H9 (cell line): Measurements from ENCODE around the gene ZNF135. TPM values are rescaled to one million over a fixed set of nuclear protein-coding genes. Genes with fewer than 3 reads are reported as not detected.

Source experiments
- DNase-seq: peaks from one replicate; pipeline ENCODE4 v3.0.0-alpha.2; 2017
- H2AFZ ChIP-seq: one replicate; pipeline ENCODE4 v1.6.1; 2013; ENCODE audit warnings: mild to moderate bottlenecking, low read length, control low read depth, moderate library complexity
- H2AK5ac ChIP-seq: 2 replicates; pipeline ENCODE4 v1.6.1; 2013; ENCODE audit warnings: low read length, control low read depth, mixed read lengths; ENCODE audit not compliant: insufficient read length
- H2BK120ac ChIP-seq: one replicate; pipeline ENCODE4 v1.6.1; 2013; ENCODE audit warnings: low read depth, mild to moderate bottlenecking, low read length, control low read depth, inconsistent platforms; ENCODE audit not compliant: poor library complexity, severe bottlenecking
- H2BK12ac ChIP-seq: 2 replicates; pipeline ENCODE4 v1.6.1; 2013; ENCODE audit warnings: low read length, control low read depth, mixed read lengths, low read depth; ENCODE audit not compliant: insufficient read length
- H2BK15ac ChIP-seq: 2 replicates; pipeline ENCODE4 v1.6.1; 2013; ENCODE audit warnings: low read depth, low read length, control low read depth
- H2BK20ac ChIP-seq: one replicate; pipeline ENCODE4 v1.6.1; 2013; ENCODE audit warnings: low read depth, mild to moderate bottlenecking, low read length, control low read depth, inconsistent platforms; ENCODE audit not compliant: poor library complexity, severe bottlenecking
- H2BK5ac ChIP-seq: 2 replicates; pipeline ENCODE4 v1.6.1; 2013; ENCODE audit warnings: low read length, control low read depth, mixed read lengths; ENCODE audit not compliant: insufficient read length
- H3K14ac ChIP-seq: 2 replicates; pipeline ENCODE4 v1.6.1; 2013; ENCODE audit warnings: low read length, control low read depth; ENCODE audit not compliant: insufficient read depth
- H3K18ac ChIP-seq: 2 replicates; pipeline ENCODE4 v1.6.1; 2013; ENCODE audit warnings: low read depth, mild to moderate bottlenecking, mixed read lengths, low read length, control low read depth; ENCODE audit not compliant: insufficient read length
- H3K23ac ChIP-seq: 2 replicates; pipeline ENCODE4 v1.6.1; 2013; ENCODE audit warnings: low read length, control low read depth, mixed read lengths, low read depth; ENCODE audit not compliant: insufficient read length
- H3K23me2 ChIP-seq: 2 replicates; pipeline ENCODE4 v1.6.1; 2013; ENCODE audit warnings: low read depth, mild to moderate bottlenecking, mixed read lengths, low read length, control low read depth; ENCODE audit not compliant: insufficient read length, poor library complexity, severe bottlenecking
- H3K27ac ChIP-seq: 2 replicates; pipeline ENCODE4 v1.5.1; 2013; ENCODE audit warnings: low read length, control low read depth, mixed read lengths, low read depth; ENCODE audit not compliant: insufficient read length
- H3K27me3 ChIP-seq: 2 replicates; pipeline ENCODE4 v1.6.1; 2013; ENCODE audit warnings: low read length, control low read depth, inconsistent platforms; ENCODE audit not compliant: insufficient read depth
- H3K4ac ChIP-seq: 2 replicates; pipeline ENCODE4 v1.6.1; 2013; ENCODE audit warnings: low read depth, mild to moderate bottlenecking, control low read depth, inconsistent platforms, low read length, moderate library complexity
- H3K4me1 ChIP-seq: 2 replicates; pipeline ENCODE4 v1.6.1; 2013; ENCODE audit warnings: low read length, control low read depth, inconsistent platforms; ENCODE audit not compliant: insufficient read depth
- H3K4me2 ChIP-seq: 2 replicates; pipeline ENCODE4 v1.6.1; 2013; ENCODE audit warnings: low read length, control low read depth, mixed read lengths; ENCODE audit not compliant: insufficient read length, insufficient read depth
- H3K56ac ChIP-seq: 2 replicates; pipeline ENCODE4 v1.6.1; 2013; ENCODE audit warnings: low read depth, mild to moderate bottlenecking, mixed read lengths, low read length, control low read depth; ENCODE audit not compliant: insufficient read length
- H3K79me1 ChIP-seq: 2 replicates; pipeline ENCODE4 v1.6.1; 2013; ENCODE audit warnings: low read depth, mild to moderate bottlenecking, moderate library complexity, low read length, control low read depth, inconsistent platforms; ENCODE audit not compliant: insufficient read depth, poor library complexity, severe bottlenecking
- H3K79me2 ChIP-seq: 2 replicates; pipeline ENCODE4 v1.6.1; 2013; ENCODE audit warnings: low read length, control low read depth, inconsistent platforms; ENCODE audit not compliant: insufficient read depth
- H3K9ac ChIP-seq: 2 replicates; pipeline ENCODE4 v1.6.1; 2013; ENCODE audit warnings: low read length, control low read depth, mixed read lengths; ENCODE audit not compliant: insufficient read length; ENCODE audit errors: extremely low read depth
- H3K9me3 ChIP-seq: one replicate; pipeline ENCODE4 v1.6.1; 2013; ENCODE audit warnings: low read depth, low read length, inconsistent platforms; ENCODE audit not compliant: control insufficient read depth
- H3T11ph ChIP-seq: one replicate; pipeline ENCODE4 v1.6.1; 2013; ENCODE audit warnings: mild to moderate bottlenecking, low read length, control low read depth, inconsistent platforms
- H4K20me1 ChIP-seq: one replicate; pipeline ENCODE4 v1.6.1; 2013; ENCODE audit not compliant: control insufficient read depth, insufficient read length, insufficient read depth
- H4K5ac ChIP-seq: 2 replicates; pipeline ENCODE4 v1.6.1; 2013; ENCODE audit warnings: low read depth, mild to moderate bottlenecking, mixed read lengths, low read length, control low read depth; ENCODE audit not compliant: insufficient read length
- H4K8ac ChIP-seq: replicated peaks from 2 replicates; pipeline ENCODE4 v1.6.1; 2013; ENCODE audit warnings: low read length, control low read depth, mixed read lengths, low read depth; ENCODE audit not compliant: insufficient read length
- H4K91ac ChIP-seq: 2 replicates; pipeline ENCODE4 v1.6.1; 2013; ENCODE audit warnings: low read depth, mild to moderate bottlenecking, moderate library complexity, mixed read lengths, low read length, control low read depth; ENCODE audit not compliant: insufficient read length
- H3K27ac Mint-ChIP-seq, 3 experiments: 2 replicates in 2 of 3; 3 replicates in 1 of 3; pipeline ENCODE4 v1.8.0; 2020 to 2021; ENCODE audit warnings: mixed read lengths in 3 of 3, mild to moderate bottlenecking in 1 of 3, moderate library complexity in 1 of 3
- H3K27me3 Mint-ChIP-seq: 2 replicates; pipeline ENCODE4 v1.8.0; 2021; ENCODE audit warnings: low read depth, mild to moderate bottlenecking, moderate library complexity, mixed read lengths
- H3K36me3 Mint-ChIP-seq, 3 experiments: 2 replicates in 2 of 3; 3 replicates in 1 of 3; pipeline ENCODE4 v1.8.0; 2020 to 2021; ENCODE audit warnings: low read depth in 3 of 3, mixed read lengths in 3 of 3; ENCODE audit not compliant: insufficient read depth in 1 of 3
- H3K4me1 Mint-ChIP-seq, 2 experiments: 2 replicates each; pipeline ENCODE4 v1.8.0; 2020; ENCODE audit warnings: mixed read lengths in 2 of 2
- H3K4me3 Mint-ChIP-seq, 2 experiments: 2 replicates in 1 of 2; 3 replicates in 1 of 2; pipeline ENCODE4 v1.8.0; 2020 to 2021; ENCODE audit warnings: mild to moderate bottlenecking in 2 of 2, mixed read lengths in 2 of 2, moderate library complexity in 1 of 2
- H3K9me3 Mint-ChIP-seq, 2 experiments: 2 replicates in 1 of 2; 3 replicates in 1 of 2; pipeline ENCODE4 v1.8.0; 2020; ENCODE audit warnings: mild to moderate bottlenecking in 2 of 2, mixed read lengths in 2 of 2, moderate library complexity in 1 of 2
- CTCF ChIP-seq: fragments of 200-600 bp; sonication (generic); conservative IDR thresholded peaks from 3 replicates; pipeline ENCODE4 v1.8.0; 2021; ENCODE audit warnings: antibody characterized with exemption, mild to moderate bottlenecking
- WGBS: extraction: QIAGEN DNeasy Blood & Tissue Kit; methylation state at CpG from one replicate; pipeline ENCODE4 v1.1.7; 2013; ENCODE audit warnings: missing lambda C conversion rate, low lambda C conversion rate, mixed read lengths; ENCODE audit not compliant: insufficient read length; ENCODE audit errors: extremely low coverage; 5-methylcytosine and 5-hydroxymethylcytosine counted together
- total RNA-seq: library from RNA; stranded (reverse); gene quantifications from 2 replicates; pipeline ENCODE4 v1.2.1, GENCODE V29; 2021

The ZNF135 gene
- total RNA-seq, 1 experiment from 2014 or later = 4.7 TPM

- H3K4me1 Mint-ChIP-seq = peaks cover 2 to 9% of the 10 kb centered on the region in 2 experiments
- H4K20me1 ChIP-seq = no peaks in the 10 kb centered on the region
- no peaks in the 10 kb centered on the region for H3K23me2 ChIP-seq
- H3K14ac ChIP-seq = no peak overlapping the region
- no peaks in the 10 kb centered on the region; the same call in 1 of the 2 replicates for H3K27me3 ChIP-seq
- no CpG with 5 or more reads among the region's 54 CpGs for WGBS
- no peak overlapping the region for H3T11ph ChIP-seq
- no peaks in the 10 kb centered on the region for H3K4me1 ChIP-seq
- H4K8ac ChIP-seq = no peak overlapping the region
- H2BK120ac ChIP-seq = no peak overlapping the region
- H4K5ac ChIP-seq = no peak overlapping the region
- peaks cover 20% of the 10 kb centered on the region for H3K9me3 ChIP-seq
- H3K18ac ChIP-seq = peak overlapping the region; percentile 36
- peak; percentile 87 for DNase-seq
- H3K23ac ChIP-seq = no peak overlapping the region
- H3K56ac ChIP-seq = no peak overlapping the region
- no peak overlapping the region for H2BK15ac ChIP-seq
- H2AFZ ChIP-seq = no peak overlapping the region
- no peak overlapping the region for H3K4ac ChIP-seq
- H4K91ac ChIP-seq = no peak overlapping the region
- no peaks in the 10 kb centered on the region for H3K79me2 ChIP-seq
- H3K4me3 Mint-ChIP-seq = no peak overlapping the region
- H2BK20ac ChIP-seq = no peak overlapping the region
- H3K27ac ChIP-seq = no peak overlapping the region
- no peak overlapping the region for H2BK5ac ChIP-seq
- H3K36me3 Mint-ChIP-seq = peaks cover 4 to 22% (median 5%) of the 10 kb centered on the region in 3 experiments; a peak in 5 of 7 replicates
- H3K4me2 ChIP-seq = peak overlapping the region; percentile 13
- H3K27ac Mint-ChIP-seq = no peak overlapping the region
- no peak overlapping the region for H2BK12ac ChIP-seq
- no peak overlapping the region for H3K9ac ChIP-seq
- TF ChIP-seq CTCF = peak; percentile 60
- no peak overlapping the region for H2AK5ac ChIP-seq
- H3K9me3 Mint-ChIP-seq = peaks cover 68 to 76% of the 10 kb centered on the region in 2 experiments
- peaks cover 42% of the 10 kb centered on the region for H3K27me3 Mint-ChIP-seq
- H3K79me1 ChIP-seq = no peaks in the 10 kb centered on the region
These were observed 16.4 kb upstream of the ZNF135 start for GRCh38 chr19:58042495-58043340.
